IMR-90 (cell line): ENCODE data around the gene CNOT10. TPM values are rescaled to one million over a fixed set of nuclear protein-coding genes. Genes with fewer than 3 reads are reported as not detected.

Experiments
- ATAC-seq: fragments of 200-7000 bp; cut with Tn5 transposase; 2 replicates; pipeline ENCODE4 v1.9.1; 2020; ENCODE audit warnings: low read depth, mild to moderate bottlenecking, moderate library complexity
- BruUV-seq: library from RNA; stranded (reverse); fragments of 400-500 nt; replicated peaks from 2 replicates; lab custom pipeline; 2021; lab: Mats Ljungman, UMichigan
- CTCF ChIA-PET: fragments of 300-600 bp; formaldehyde crosslinking; extraction: SDS; loops from one replicate; lab custom pipeline; 2021; ENCODE audit warnings: antibody characterized with exemption; lab: Yijun Ruan, JAX
- POLR2A ChIA-PET: fragments of 300-600 bp; sonication (Branson Sonifier 250); formaldehyde crosslinking; loops from one replicate; lab custom pipeline; 2022; ENCODE audit warnings: antibody characterized with exemption; ENCODE audit not compliant: unreplicated experiment; lab: Charles Lee
- DNase-seq: peaks from one replicate; pipeline ENCODE4 v3.0.0; 2013
- H2AFZ ChIP-seq: replicated peaks from 2 replicates; pipeline ENCODE3; 2013; ENCODE audit warnings: low read length, mild to moderate bottlenecking; ENCODE audit not compliant: poor library complexity
- H2AK5ac ChIP-seq: 2 replicates; pipeline ENCODE4 v1.6.1; 2013; ENCODE audit warnings: low read depth, low read length, inconsistent platforms
- H2AK9ac ChIP-seq: replicated peaks from 2 replicates; pipeline ENCODE3; 2013; ENCODE audit warnings: mild to moderate bottlenecking, low read depth, low read length, moderate library complexity; ENCODE audit not compliant: poor library complexity
- H2BK120ac ChIP-seq: 2 replicates; pipeline ENCODE4 v1.6.1; 2013; ENCODE audit warnings: low read depth, low read length, inconsistent platforms
- H2BK15ac ChIP-seq: 3 replicates; pipeline ENCODE4 v1.6.1; 2013; ENCODE audit warnings: low read depth, low read length, inconsistent platforms
- H2BK20ac ChIP-seq: 2 replicates; pipeline ENCODE4 v1.6.1; 2013; ENCODE audit warnings: low read depth, mild to moderate bottlenecking, inconsistent platforms, low read length, moderate library complexity
- H2BK5ac ChIP-seq: 2 replicates; pipeline ENCODE4 v1.6.1; 2013; ENCODE audit warnings: mild to moderate bottlenecking, low read depth, low read length, inconsistent platforms; ENCODE audit not compliant: poor library complexity, severe bottlenecking
- H3K14ac ChIP-seq: replicated peaks from 2 replicates; pipeline ENCODE4 v1.6.1; 2013; ENCODE audit warnings: low read depth, low read length, inconsistent platforms
- H3K18ac ChIP-seq: 2 replicates; pipeline ENCODE4 v1.6.1; 2013; ENCODE audit warnings: low read depth, low read length, control low read depth
- H3K23ac ChIP-seq: 2 replicates; pipeline ENCODE4 v1.6.1; 2013; ENCODE audit warnings: low read depth, low read length, inconsistent platforms
- H3K27ac ChIP-seq: 2 replicates; pipeline ENCODE4 v1.5.1; 2013; ENCODE audit warnings: mild to moderate bottlenecking, control low read depth, low read length; ENCODE audit not compliant: insufficient read depth
- H3K27me3 ChIP-seq: 2 replicates; pipeline ENCODE4 v1.6.1; 2013; ENCODE audit warnings: low read length; ENCODE audit not compliant: control insufficient read depth, insufficient read depth
- H3K36me3 ChIP-seq: 2 replicates; pipeline ENCODE4 v1.6.1; 2013; ENCODE audit warnings: low read length, mixed read lengths; ENCODE audit not compliant: control insufficient read depth, insufficient read depth
- H3K4ac ChIP-seq: 2 replicates; pipeline ENCODE4 v1.6.1; 2013; ENCODE audit warnings: low read depth, low read length, inconsistent platforms
- H3K4me1 ChIP-seq: 2 replicates; pipeline ENCODE4 v1.6.1; 2013; ENCODE audit warnings: low read length, mixed read lengths; ENCODE audit not compliant: control insufficient read depth, insufficient read depth
- H3K4me2 ChIP-seq: 2 replicates; pipeline ENCODE4 v1.6.1; 2013; ENCODE audit warnings: low read depth, mild to moderate bottlenecking, control low read depth, low read length, moderate library complexity
- H3K4me3 ChIP-seq: 2 replicates; pipeline ENCODE4 v1.5.1; 2013; ENCODE audit warnings: low read depth, mild to moderate bottlenecking, control low read depth, low read length, moderate library complexity; ENCODE audit not compliant: insufficient read depth
- H3K56ac ChIP-seq: 2 replicates; pipeline ENCODE4 v1.6.1; 2013; ENCODE audit warnings: low read length, inconsistent platforms; ENCODE audit not compliant: insufficient read depth; ENCODE audit errors: extremely low read depth
- H3K79me1 ChIP-seq, 2 experiments: 2 replicates each; pipeline ENCODE4 v1.6.1; 2013; ENCODE audit warnings: low read length in 2 of 2, inconsistent platforms in 1 of 2, low read depth in 1 of 2
- H3K9ac ChIP-seq: 2 replicates; pipeline ENCODE4 v1.6.1; 2013; ENCODE audit warnings: low read depth, low read length, control low read depth
- H3K9me1 ChIP-seq: 2 replicates; pipeline ENCODE4 v1.6.1; 2013; ENCODE audit warnings: low read length, inconsistent platforms; ENCODE audit not compliant: insufficient read depth
- H3K9me3 ChIP-seq: 2 replicates; pipeline ENCODE4 v1.6.1; 2013; ENCODE audit warnings: low read length; ENCODE audit not compliant: control insufficient read depth, insufficient read depth
- H4K20me1 ChIP-seq: 2 replicates; pipeline ENCODE4 v1.6.1; 2013; ENCODE audit warnings: low read length, inconsistent platforms; ENCODE audit not compliant: insufficient read depth
- H4K5ac ChIP-seq: 2 replicates; pipeline ENCODE4 v1.6.1; 2013; ENCODE audit warnings: mild to moderate bottlenecking, low read depth, low read length, control low read depth
- H4K8ac ChIP-seq, 2 experiments: 2 replicates each; pipeline ENCODE4 v1.6.1; 2013; ENCODE audit warnings: low read depth in 2 of 2, low read length in 2 of 2, control low read depth in 1 of 2, inconsistent platforms in 1 of 2
- H4K91ac ChIP-seq: 2 replicates; pipeline ENCODE4 v1.6.1; 2013; ENCODE audit warnings: low read depth, low read length, inconsistent platforms; ENCODE audit not compliant: insufficient read depth
- BHLHE40 ChIP-seq: fragments of 150-350 bp; IDR thresholded peaks from 2 replicates; pipeline ENCODE4 v1.6.1; 2016; ENCODE audit warnings: mild to moderate bottlenecking, low read depth, low read length
- CEBPB ChIP-seq: IDR thresholded peaks from 2 replicates; pipeline ENCODE4 v1.6.1; 2012; ENCODE audit warnings: low read depth, low read length, improper control_type of control experiment
- MAFK ChIP-seq: IDR thresholded peaks from 2 replicates; pipeline ENCODE4 v1.6.1; 2012; ENCODE audit warnings: low read depth, low read length, improper control_type of control experiment
- MAZ ChIP-seq: IDR thresholded peaks from 2 replicates; pipeline ENCODE4 v1.6.1; 2012; ENCODE audit warnings: low read depth, mild to moderate bottlenecking, low read length, improper control_type of control experiment, moderate library complexity, borderline replicate concordance
- MXI1 ChIP-seq: IDR thresholded peaks from 2 replicates; pipeline ENCODE4 v1.6.1; 2012; ENCODE audit warnings: low read depth, mild to moderate bottlenecking, low read length, moderate library complexity, borderline replicate concordance
- POLR2A ChIP-seq: IDR thresholded peaks from 2 replicates; pipeline ENCODE4 v1.6.1; 2012; ENCODE audit warnings: mild to moderate bottlenecking, low read depth, low read length
- RAD21 ChIP-seq: IDR thresholded peaks from 2 replicates; pipeline ENCODE4 v1.6.1; 2012; ENCODE audit warnings: low read length, improper control_type of control experiment
- RCOR1 ChIP-seq: IDR thresholded peaks from 2 replicates; pipeline ENCODE4 v1.6.1; 2012; ENCODE audit warnings: mild to moderate bottlenecking, low read length, improper control_type of control experiment; ENCODE audit not compliant: insufficient replicate concordance
- RFX5 ChIP-seq: IDR thresholded peaks from 2 replicates; pipeline ENCODE4 v1.8.0; 2012; ENCODE audit warnings: low read depth, mild to moderate bottlenecking, low read length, moderate library complexity
- WGBS, 2 experiments: methylation state at CpG; one replicate each; pipeline versions ENCODE4 v1.1.5 to v1.1.7; 2013; ENCODE audit warnings: missing lambda C conversion rate in 2 of 2; ENCODE audit not compliant: insufficient read length in 1 of 2; ENCODE audit errors: extremely low coverage in 2 of 2; 5-methylcytosine and 5-hydroxymethylcytosine counted together
- dilution Hi-C: fragments of 300-500 bp; cut with HindIII; formaldehyde crosslinking; loops from one replicate; pipeline ENCODE4 v1.14.3; 2018; ENCODE audit warnings: low sequenced_read_pairs; ENCODE audit not compliant: unreplicated experiment
- in situ Hi-C: fragments of 300-500 bp; cut with MboI; formaldehyde crosslinking; loops from 3 replicates; pipeline ENCODE4 v1.14.3; 2019; ENCODE audit warnings: low sequenced_read_pairs, inconsistent platforms, mixed read lengths
- intact Hi-C: fragments of 100-400 bp; cut with micrococcal nuclease; formaldehyde crosslinking; loops from 2 replicates; pipeline ENCODE4 v1.10.0; 2022
- polyA plus RNA-seq, 3 experiments: library from polyadenylated mRNA; depleted of rRNA; stranded (reverse); fragments of >200 nt; gene quantifications; 2 replicates each; pipeline ENCODE4 v1.2.3, GENCODE V29; 2012; ENCODE audit warnings: low replicate concordance in 1 of 3
- total RNA-seq: library from RNA; depleted of rRNA; stranded (reverse); fragments of >200 nt; gene quantifications from 2 replicates; pipeline ENCODE4 v1.2.3, GENCODE V29; 2012
- TF ChIP-seq, protein P1 (sequence below): conservative IDR thresholded peaks from 2 replicates; pipeline ENCODE4 v1.5.1; 2012; ENCODE audit warnings: mild to moderate bottlenecking, low read depth, low read length, improper control_type of control experiment
- TF ChIP-seq, protein P2 (sequence below): fragments of 150-350 bp; IDR thresholded peaks from 2 replicates; pipeline ENCODE4 v1.6.1; 2017; ENCODE audit warnings: mild to moderate bottlenecking, antibody characterized with exemption, low read length, low read depth

CNOT10 gene
- total and polyA plus RNA-seq, 2 of the 4 experiments (the other 2 are of a cell fraction), result 15.8 to 20.4 TPM

DNA sequence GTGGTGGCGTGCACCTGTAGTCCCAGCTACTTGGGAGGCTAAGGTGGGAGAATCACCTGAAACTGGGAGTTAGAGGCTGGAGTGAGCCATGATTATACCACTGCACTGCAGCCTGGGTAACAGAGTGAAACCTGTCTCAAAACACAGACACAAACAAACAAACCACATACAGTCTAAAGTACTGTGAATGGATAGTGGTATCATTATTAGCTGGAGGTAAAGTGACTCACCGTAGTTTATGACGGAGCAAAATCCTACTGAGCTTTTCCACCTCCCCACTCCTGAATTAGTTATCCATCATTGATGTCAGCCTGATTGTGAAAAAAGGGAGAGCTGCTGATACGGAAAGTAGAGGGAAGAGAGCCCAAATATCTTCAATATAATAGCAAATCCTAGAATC, 3.2 kb upstream of the CNOT10 start:
- BruUV-seq, result no TSS peak
- Histone ChIP-seq H4K20me1 (no peaks in the 10 kb centered on the region; the same call in 1 of the 2 replicates), H3K27ac (no peak overlapping the region), H3K27me3 (no peaks in the 10 kb centered on the region), H3K79me1 (peaks cover 10 to 14% of the 10 kb centered on the region in 2 experiments; a peak in 3 of 4 replicates), H2BK120ac (no peak overlapping the region), H3K9ac (no peak overlapping the region), H3K4me3 (no peak overlapping the region), H4K91ac (no peak overlapping the region), H3K14ac (no peak overlapping the region), H2BK5ac (no peak overlapping the region), H3K36me3 (no peaks in the 10 kb centered on the region), H3K4ac (no peak overlapping the region), H2AK5ac (no peak overlapping the region), H3K23ac (no peak overlapping the region), H2AFZ (no peak overlapping the region), H3K18ac (no peak overlapping the region), H3K4me1 (no peaks in the 10 kb centered on the region), H2BK15ac (no peak overlapping the region), H3K9me1 (peaks cover 4% of the 10 kb centered on the region), H3K56ac (no peak overlapping the region), H2AK9ac (no peak overlapping the region), H4K5ac (no peak overlapping the region), H3K9me3 (no peaks in the 10 kb centered on the region), H3K4me2 (no peak overlapping the region), H4K8ac (no peak overlapping the region), H2BK20ac (no peak overlapping the region)
- TF ChIP-seq CEBPB (no peak), MXI1 (no peak), RFX5 (no peak), BHLHE40 (no peak), MAZ (no peak), RAD21 (no peak), RCOR1 (no peak), MAFK (no peak), POLR2A (no peak)
- TF ChIP-seq, protein P1, sequence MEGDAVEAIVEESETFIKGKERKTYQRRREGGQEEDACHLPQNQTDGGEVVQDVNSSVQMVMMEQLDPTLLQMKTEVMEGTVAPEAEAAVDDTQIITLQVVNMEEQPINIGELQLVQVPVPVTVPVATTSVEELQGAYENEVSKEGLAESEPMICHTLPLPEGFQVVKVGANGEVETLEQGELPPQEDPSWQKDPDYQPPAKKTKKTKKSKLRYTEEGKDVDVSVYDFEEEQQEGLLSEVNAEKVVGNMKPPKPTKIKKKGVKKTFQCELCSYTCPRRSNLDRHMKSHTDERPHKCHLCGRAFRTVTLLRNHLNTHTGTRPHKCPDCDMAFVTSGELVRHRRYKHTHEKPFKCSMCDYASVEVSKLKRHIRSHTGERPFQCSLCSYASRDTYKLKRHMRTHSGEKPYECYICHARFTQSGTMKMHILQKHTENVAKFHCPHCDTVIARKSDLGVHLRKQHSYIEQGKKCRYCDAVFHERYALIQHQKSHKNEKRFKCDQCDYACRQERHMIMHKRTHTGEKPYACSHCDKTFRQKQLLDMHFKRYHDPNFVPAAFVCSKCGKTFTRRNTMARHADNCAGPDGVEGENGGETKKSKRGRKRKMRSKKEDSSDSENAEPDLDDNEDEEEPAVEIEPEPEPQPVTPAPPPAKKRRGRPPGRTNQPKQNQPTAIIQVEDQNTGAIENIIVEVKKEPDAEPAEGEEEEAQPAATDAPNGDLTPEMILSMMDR, result no peak
- TF ChIP-seq, protein P2, sequence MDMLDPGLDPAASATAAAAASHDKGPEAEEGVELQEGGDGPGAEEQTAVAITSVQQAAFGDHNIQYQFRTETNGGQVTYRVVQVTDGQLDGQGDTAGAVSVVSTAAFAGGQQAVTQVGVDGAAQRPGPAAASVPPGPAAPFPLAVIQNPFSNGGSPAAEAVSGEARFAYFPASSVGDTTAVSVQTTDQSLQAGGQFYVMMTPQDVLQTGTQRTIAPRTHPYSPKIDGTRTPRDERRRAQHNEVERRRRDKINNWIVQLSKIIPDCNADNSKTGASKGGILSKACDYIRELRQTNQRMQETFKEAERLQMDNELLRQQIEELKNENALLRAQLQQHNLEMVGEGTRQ, result no peak
- dilution Hi-C loops (no loop called here), intact Hi-C loops (no loop called here), in situ Hi-C loops (no loop called here)
- no peak for ATAC-seq
- POLR2A ChIA-PET, result interaction anchor here (0.5 kb wide), 1 partner anchor 203 kb away, joined by 6 read pairs; no protein-coding TSS in a partner anchor
- DNase-seq, result no peak
- CTCF ChIA-PET, result no interaction called here
- no CpG with 5 or more reads among the region's 4 CpGs for WGBS, 2 experiments
